Peyer's patch (tissue), 4 donors: Measurements from ENCODE around the gene FNDC7. TPM values are rescaled to one million over a fixed set of nuclear protein-coding genes. Genes with fewer than 3 reads are reported as not detected.
"Not testable (repeated sequence)": the region's sequence is repeated elsewhere in the genome, so short reads cannot be mapped to it uniquely, and the experiment has no call there.

ENCODE experiments used
- DNase-seq, 3 donors: peaks; one replicate each; pipeline ENCODE4 v3.0.0-alpha.2; 2017 to 2019
- H3K27ac ChIP-seq, 4 donors: fragments of 200-600 bp; sonication (generic); one replicate each; pipeline ENCODE4 v1.5.1; 2016 to 2019
- H3K27me3 ChIP-seq, 2 donors: fragments of 200-600 bp; sonication (generic); one replicate each; pipeline ENCODE4 v1.5.1; 2019
- H3K36me3 ChIP-seq, 3 donors: fragments of 200-600 bp; sonication (generic); one replicate each; pipeline ENCODE4 v1.5.1; 2016 to 2019
- H3K4me1 ChIP-seq, 4 donors: fragments of 200-600 bp; sonication (generic); one replicate each; pipeline ENCODE4 v1.5.1; 2016 to 2019
- H3K4me3 ChIP-seq, 4 donors: fragments of 200-600 bp; sonication (generic); 1 replicate in 3 of 4; 2 replicates in 1 of 4; pipeline ENCODE4 v1.5.1; 2016 to 2019; ENCODE audit warnings: mild to moderate bottlenecking in 1 of 4
- H3K9me3 ChIP-seq, 4 donors: fragments of 200-600 bp; sonication (generic); one replicate each; pipeline ENCODE4 v1.5.1; 2016 to 2019; ENCODE audit warnings: mild to moderate bottlenecking in 1 of 4
- CTCF ChIP-seq, 6 experiments: fragments of 450-650 bp in 4 of 6; fragments of 200-600 bp in 2 of 6; sonication (generic) in 1 of 6; IDR thresholded peaks; one replicate each; pipeline ENCODE4 v1.5.1; 2017 to 2019; ENCODE audit warnings: antibody characterized with exemption in 6 of 6, mild to moderate bottlenecking in 3 of 6, moderate library complexity in 1 of 6
- POLR2A ChIP-seq, 2 donors: fragments of 450-650 bp; IDR thresholded peaks; one replicate each; pipeline ENCODE4 v1.5.1; 2017; ENCODE audit warnings: antibody characterized with exemption in 2 of 2, mild to moderate bottlenecking in 2 of 2, moderate library complexity in 2 of 2
- total RNA-seq, 4 donors: library from RNA; depleted of rRNA; stranded (reverse); fragments of >200 nt; gene quantifications; one replicate each; pipeline ENCODE4 v1.1.0, GENCODE V29; 2016

The FNDC7 gene
- total RNA-seq, 4 donors from 2014 or later: not detected

GRCh38 chr1:108701176-108701849 lies 11.4 kb upstream of the FNDC7 start:
- TF ChIP-seq POLR2A (IDR thresholded peaks at IDR 0.05) (no peak), CTCF (IDR thresholded peaks at IDR 0.05) (no peak)
- Histone ChIP-seq H3K27ac (no peak overlapping the region), H3K36me3 (peaks cover 0 to 48% (median 0%) of the 10 kb centered on the region in 3 donors)

GRCh38 chr1:108702109-108702508 lies 10.6 kb upstream of the FNDC7 start:
- DNase-seq, H3K9me3 ChIP-seq, H3K27ac ChIP-seq, H3K27me3 ChIP-seq, H3K4me3 ChIP-seq: not testable (repeated sequence)
- H3K4me1 ChIP-seq: peaks cover 0 to 15% (median 0%) of the 10 kb centered on the region in 4 donors
- H3K36me3 ChIP-seq: peaks cover 0 to 40% (median 0%) of the 10 kb centered on the region in 3 donors

More at GRCh38 chr1:108701176-108701849, 11.4 kb upstream of the FNDC7 start:
- DNase-seq: no peak
- H3K9me3 ChIP-seq: no peaks in the 10 kb centered on the region
- peaks cover 0 to 20% (median 0%) of the 10 kb centered on the region in 4 donors for H3K4me1 ChIP-seq
- no peak overlapping the region for H3K4me3 ChIP-seq
- no peaks in the 10 kb centered on the region for H3K27me3 ChIP-seq

GRCh38 chr1:108703939-108704338 lies 8.8 kb upstream of the FNDC7 start:
- TF ChIP-seq CTCF (IDR thresholded peaks at IDR 0.05) (no peak), POLR2A (IDR thresholded peaks at IDR 0.05) (no peak)
- Histone ChIP-seq H3K9me3 (no peaks in the 10 kb centered on the region), H3K4me1 (peaks cover 0 to 8% (median 0%) of the 10 kb centered on the region in 4 donors), H3K27me3 (no peaks in the 10 kb centered on the region), H3K27ac (no peak overlapping the region), H3K4me3 (no peak overlapping the region), H3K36me3 (peaks cover 0 to 22% (median 0%) of the 10 kb centered on the region in 3 donors)
- no peak for DNase-seq

- Histone ChIP-seq H3K27ac (no peak overlapping the region), H3K27me3 (no peaks in the 10 kb centered on the region), H3K9me3 (no peaks in the 10 kb centered on the region), H3K4me1 (peaks cover 0 to 8% (median 0%) of the 10 kb centered on the region in 4 donors), H3K36me3 (peaks cover 0 to 16% (median 0%) of the 10 kb centered on the region in 3 donors), H3K4me3 (no peak overlapping the region)
- no peak for DNase-seq
- no peak for TF ChIP-seq POLR2A (IDR thresholded peaks at IDR 0.05)
- no peak for TF ChIP-seq CTCF (IDR thresholded peaks at IDR 0.05)
Observed at GRCh38 chr1:108704496-108704895, 8.2 kb upstream of the FNDC7 start.

GRCh38 chr1:108706643-108707042 lies 6.1 kb upstream of the FNDC7 start:
- no peaks in the 10 kb centered on the region for H3K27me3 ChIP-seq
- H3K9me3 ChIP-seq: no peaks in the 10 kb centered on the region
- no peak overlapping the region for H3K27ac ChIP-seq
- peaks cover 0 to 4% (median 0%) of the 10 kb centered on the region in 3 donors for H3K36me3 ChIP-seq
- DNase-seq: no peak
- TF ChIP-seq POLR2A (IDR thresholded peaks at IDR 0.05) (no peak), CTCF (IDR thresholded peaks at IDR 0.05) (no peak)
- H3K4me1 ChIP-seq: peaks cover 0 to 8% (median 0%) of the 10 kb centered on the region in 4 donors
- H3K4me3 ChIP-seq: no peak overlapping the region
